ENCODE measurements around the gene PKD1L1. TPM values are rescaled to one million over a fixed set of nuclear protein-coding genes. Genes with fewer than 3 reads are reported as not detected.

PKD1L1 gene
- total RNA-seq, 4 donors from 2014 or later: 0.41 to 37.4 (median 17.5) TPM

DNA sequence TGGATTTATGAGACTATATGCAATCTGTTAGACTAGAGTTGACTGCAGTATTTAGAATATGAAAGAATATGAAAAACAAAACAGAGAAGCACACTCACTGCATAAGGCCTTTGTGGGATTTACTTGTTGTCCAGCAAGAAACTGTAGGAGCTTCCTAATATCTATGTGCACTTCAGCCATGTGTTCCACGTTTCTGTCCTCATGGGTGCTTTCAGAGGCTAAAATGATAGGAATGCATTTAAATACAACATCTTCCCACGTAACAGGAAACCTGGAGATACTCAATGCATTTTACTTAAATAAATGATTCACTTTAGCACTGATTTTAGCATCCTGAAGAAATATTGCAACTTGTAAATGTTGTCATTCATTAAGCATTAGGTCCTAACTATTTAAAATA is 19.4 kb upstream of the PKD1L1 start:
- Histone ChIP-seq H3K9me3 (no peaks in the 10 kb centered on the region), H3K36me3 (peaks cover 0 to 55% (median 25%) of the 10 kb centered on the region in 4 donors), H3K27me3 (no peaks in the 10 kb centered on the region), H3K27ac (no peak overlapping the region), H3K4me3 (no peak overlapping the region), H3K4me1 (peaks cover 6 to 41% (median 29%) of the 10 kb centered on the region in 4 donors)
- DNase-seq: no peak
- in situ Hi-C loops (cut with MboI; ENCODE audit: low pct_ligation_motif_present in 1 of 4, low pct_unique_long_range_greater_than_20kb in 1 of 4, low sequenced_read_pairs in 3 of 4) (no loop called here), intact Hi-C loops (cut with DNase I; ENCODE audit: low total_unique reads) (no loop called here)
- 88% methylated on average over 2 of the region's 2 CpGs for WGBS, 2 donors (ENCODE audit: low coverage in 1 of 2)
- TF ChIP-seq POLR2AphosphoS5 (IDR thresholded peaks at IDR 0.05): no peak
- TF ChIP-seq POLR2A (IDR thresholded peaks at IDR 0.05): no peak
- TF ChIP-seq EP300 (IDR thresholded peaks at IDR 0.05; ENCODE audit: low read depth): no peak
- TF ChIP-seq, protein P1, sequence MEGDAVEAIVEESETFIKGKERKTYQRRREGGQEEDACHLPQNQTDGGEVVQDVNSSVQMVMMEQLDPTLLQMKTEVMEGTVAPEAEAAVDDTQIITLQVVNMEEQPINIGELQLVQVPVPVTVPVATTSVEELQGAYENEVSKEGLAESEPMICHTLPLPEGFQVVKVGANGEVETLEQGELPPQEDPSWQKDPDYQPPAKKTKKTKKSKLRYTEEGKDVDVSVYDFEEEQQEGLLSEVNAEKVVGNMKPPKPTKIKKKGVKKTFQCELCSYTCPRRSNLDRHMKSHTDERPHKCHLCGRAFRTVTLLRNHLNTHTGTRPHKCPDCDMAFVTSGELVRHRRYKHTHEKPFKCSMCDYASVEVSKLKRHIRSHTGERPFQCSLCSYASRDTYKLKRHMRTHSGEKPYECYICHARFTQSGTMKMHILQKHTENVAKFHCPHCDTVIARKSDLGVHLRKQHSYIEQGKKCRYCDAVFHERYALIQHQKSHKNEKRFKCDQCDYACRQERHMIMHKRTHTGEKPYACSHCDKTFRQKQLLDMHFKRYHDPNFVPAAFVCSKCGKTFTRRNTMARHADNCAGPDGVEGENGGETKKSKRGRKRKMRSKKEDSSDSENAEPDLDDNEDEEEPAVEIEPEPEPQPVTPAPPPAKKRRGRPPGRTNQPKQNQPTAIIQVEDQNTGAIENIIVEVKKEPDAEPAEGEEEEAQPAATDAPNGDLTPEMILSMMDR (IDR thresholded peaks at IDR 0.05): no peak

DNA sequence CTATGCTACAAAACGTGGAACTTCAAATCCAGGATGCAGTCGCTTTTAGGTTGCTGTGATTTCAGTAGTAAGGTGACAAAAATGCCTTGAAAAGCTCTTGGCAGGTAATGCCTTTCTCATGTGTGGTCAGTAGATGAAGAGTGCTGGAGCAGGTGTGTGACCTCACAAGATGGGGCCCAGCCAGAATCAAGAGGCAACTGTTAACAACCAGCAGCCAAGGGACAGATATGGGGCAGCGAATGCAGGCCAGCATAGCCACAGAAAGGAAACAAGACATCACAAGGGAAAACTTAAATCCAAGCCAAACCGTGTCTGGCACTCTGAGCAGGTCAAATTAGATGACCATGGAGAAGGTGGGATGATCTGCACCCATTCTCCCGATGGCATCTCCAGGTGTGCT is 18.9 kb upstream of the PKD1L1 start:
- H3K36me3 ChIP-seq: peaks cover 0 to 53% (median 27%) of the 10 kb centered on the region in 4 donors
- 80 to 89% methylated on average over 1 to 5 of the region's 5 CpGs for WGBS, 2 donors (ENCODE audit: low coverage in 1 of 2)
- H3K4me1 ChIP-seq: peaks cover 6 to 44% (median 31%) of the 10 kb centered on the region in 4 donors
- no peak for DNase-seq
- intact Hi-C loops (cut with DNase I; ENCODE audit: low total_unique reads) (no loop called here), in situ Hi-C loops (cut with MboI; ENCODE audit: low pct_ligation_motif_present in 1 of 4, low pct_unique_long_range_greater_than_20kb in 1 of 4, low sequenced_read_pairs in 3 of 4) (no loop called here)
- H3K27ac ChIP-seq: no peak overlapping the region
- TF ChIP-seq, protein P1 (IDR thresholded peaks at IDR 0.05): no peak
- TF ChIP-seq EP300 (IDR thresholded peaks at IDR 0.05; ENCODE audit: low read depth) (no peak), POLR2AphosphoS5 (IDR thresholded peaks at IDR 0.05) (no peak), POLR2A (IDR thresholded peaks at IDR 0.05) (no peak)
- H3K9me3 ChIP-seq: no peaks in the 10 kb centered on the region
- H3K27me3 ChIP-seq: no peaks in the 10 kb centered on the region
- no peak overlapping the region for H3K4me3 ChIP-seq

DNA sequence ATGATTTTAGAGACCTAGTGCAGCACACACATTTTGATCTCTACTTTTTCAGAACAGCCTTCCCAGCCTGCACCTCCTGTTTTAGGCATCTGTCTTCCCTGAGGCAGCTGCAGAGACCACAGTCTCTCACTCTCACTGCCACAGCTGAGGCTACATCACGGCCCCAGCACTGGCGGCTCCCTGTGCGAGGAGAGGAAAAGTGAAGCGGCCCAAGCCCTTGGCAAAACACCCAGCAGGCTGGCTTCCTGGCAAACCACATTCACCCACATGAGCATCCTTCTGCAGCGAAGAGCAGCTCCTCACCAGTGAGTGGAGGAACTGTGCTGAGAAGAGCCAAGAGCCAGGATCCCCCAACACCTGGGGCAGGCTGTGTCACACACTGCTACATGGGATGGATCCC is 17.2 kb upstream of the PKD1L1 start:
- no peaks in the 10 kb centered on the region for H3K9me3 ChIP-seq
- intact Hi-C loops (cut with DNase I; ENCODE audit: low total_unique reads): no loop called here
- H3K27ac ChIP-seq: no peak overlapping the region
- no peak overlapping the region for H3K4me3 ChIP-seq
- in situ Hi-C loops (cut with MboI; ENCODE audit: low pct_ligation_motif_present in 1 of 4, low pct_unique_long_range_greater_than_20kb in 1 of 4, low sequenced_read_pairs in 3 of 4): no loop called here
- no peaks in the 10 kb centered on the region for H3K27me3 ChIP-seq
- peaks cover 0 to 63% (median 27%) of the 10 kb centered on the region in 4 donors for H3K36me3 ChIP-seq
- 67 to 87% methylated on average over 1 to 5 of the region's 5 CpGs for WGBS, 2 donors (ENCODE audit: low coverage in 1 of 2)
- peaks cover 2 to 35% (median 23%) of the 10 kb centered on the region in 4 donors for H3K4me1 ChIP-seq
- TF ChIP-seq POLR2AphosphoS5 (IDR thresholded peaks at IDR 0.05): no peak
- TF ChIP-seq, protein P1 (IDR thresholded peaks at IDR 0.05): no peak
- no peak for TF ChIP-seq POLR2A (IDR thresholded peaks at IDR 0.05)
- DNase-seq: no peak

DNA sequence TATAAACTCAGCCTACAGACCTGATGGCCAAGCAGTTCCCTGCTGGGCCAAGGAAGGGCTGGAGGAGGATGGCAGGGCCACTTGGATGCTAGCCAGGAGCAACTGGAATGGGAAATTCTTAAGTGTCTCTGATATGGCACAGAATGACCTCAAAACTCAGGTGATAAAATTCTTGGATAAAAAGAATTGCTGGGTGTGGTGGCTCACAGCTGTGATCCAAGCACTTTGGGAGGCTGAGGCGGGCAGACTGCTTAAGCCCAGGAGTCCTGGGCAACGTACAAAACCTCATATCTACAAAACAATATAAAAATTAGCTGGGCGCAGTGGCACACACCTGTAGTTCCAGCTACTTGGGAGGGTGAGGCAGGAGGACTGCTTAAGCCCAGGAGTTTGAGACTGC is 14.0 kb upstream of the PKD1L1 start:
- Histone ChIP-seq H3K4me3 (no peak overlapping the region), H3K36me3 (peaks cover 0 to 56% (median 24%) of the 10 kb centered on the region in 4 donors), H3K27me3 (no peaks in the 10 kb centered on the region), H3K9me3 (no peaks in the 10 kb centered on the region), H3K27ac (peak overlapping the region; percentile 55 to 79 (median 64)), H3K4me1 (peaks cover 0 to 17% (median 9%) of the 10 kb centered on the region in 4 donors)
- in situ Hi-C loops (cut with MboI; ENCODE audit: low pct_ligation_motif_present in 1 of 4, low pct_unique_long_range_greater_than_20kb in 1 of 4, low sequenced_read_pairs in 3 of 4) (no loop called here), intact Hi-C loops (cut with DNase I; ENCODE audit: low total_unique reads) (no loop called here)
- TF ChIP-seq, protein P1 (IDR thresholded peaks at IDR 0.05): no peak
- TF ChIP-seq POLR2AphosphoS5 (IDR thresholded peaks at IDR 0.05): peak in 1 of 3 donors; percentile 26
- peak; percentile 78 for DNase-seq
- 62% methylated on average over 3 of the region's 3 CpGs; no CpG with 5 or more reads in 1 of the 2 donors for WGBS, 2 donors (ENCODE audit: low coverage in 1 of 2)

All from transverse colon (tissue), 4 donors.